Fibroblast of peridontal ligament (primary cell): ENCODE data around the gene DSCAML1.
"Not testable (repeated sequence)": the region's sequence is repeated elsewhere in the genome, so short reads cannot be mapped to it uniquely, and the experiment has no call there.

ENCODE experiments used
- DNase-seq: peaks from one replicate; pipeline ENCODE4 v3.0.0-alpha.2; 2010; ENCODE audit errors: extremely low read depth

DSCAML1 gene

GRCh38 chr11:117794772-117795629 lies 2.0 kb downstream of the DSCAML1 start:
- DNase-seq, result no peak

- DNase-seq, result no peak
These were observed 2.9 kb downstream of the DSCAML1 start for GRCh38 chr11:117794135-117794534.

- no peak for DNase-seq
These were observed 3.4 kb downstream of the DSCAML1 start for GRCh38 chr11:117793583-117793982.

GRCh38 chr11:117792992-117793391 lies 4.0 kb downstream of the DSCAML1 start:
- DNase-seq, result no peak

GRCh38 chr11:117792241-117792640 lies 4.8 kb downstream of the DSCAML1 start:
- DNase-seq, result no peak

GRCh38 chr11:117790279-117790678 lies 6.7 kb downstream of the DSCAML1 start:
- DNase-seq, result no peak

- DNase-seq, result no peak
These were observed 7.8 kb downstream of the DSCAML1 start for GRCh38 chr11:117789241-117789640.

GRCh38 chr11:117786135-117786870 lies 10.7 kb downstream of the DSCAML1 start:
- no peak for DNase-seq

GRCh38 chr11:117782101-117782500 lies 14.9 kb downstream of the DSCAML1 start:
- no peak for DNase-seq

- DNase-seq, result no peak
These were observed 15.4 kb downstream of the DSCAML1 start for GRCh38 chr11:117781627-117782026.

- no peak for DNase-seq
These were observed 16.6 kb downstream of the DSCAML1 start for GRCh38 chr11:117780456-117780855.

GRCh38 chr11:117774553-117774952 lies 22.5 kb downstream of the DSCAML1 start:
- no peak for DNase-seq

GRCh38 chr11:117772360-117772759 lies 24.7 kb downstream of the DSCAML1 start:
- no peak for DNase-seq

- no peak for DNase-seq
These were observed 25.2 kb downstream of the DSCAML1 start for GRCh38 chr11:117771841-117772240.

GRCh38 chr11:117771197-117771596 lies 25.8 kb downstream of the DSCAML1 start:
- DNase-seq, result no peak

- DNase-seq, result no peak
These were observed 27.0 kb downstream of the DSCAML1 start for GRCh38 chr11:117770061-117770460.

- DNase-seq, result no peak
These were observed 27.5 kb downstream of the DSCAML1 start for GRCh38 chr11:117769533-117769932.

GRCh38 chr11:117768506-117768905 lies 28.5 kb downstream of the DSCAML1 start:
- no peak for DNase-seq

- no peak for DNase-seq
These were observed 29.9 kb downstream of the DSCAML1 start for GRCh38 chr11:117767071-117767470.

- DNase-seq, result no peak
These were observed 30.4 kb downstream of the DSCAML1 start for GRCh38 chr11:117766576-117766975.

GRCh38 chr11:117766026-117766425 lies 31.0 kb downstream of the DSCAML1 start:
- DNase-seq, result no peak

- no peak for DNase-seq
These were observed 31.9 kb downstream of the DSCAML1 start for GRCh38 chr11:117765068-117765467.

- DNase-seq, result not testable (repeated sequence)
These were observed 33.6 kb downstream of the DSCAML1 start for GRCh38 chr11:117763465-117763864.
